Activated CD4-positive, alpha-beta memory T cell treated with anti-CD3 and anti-CD28 coated beads, Interleukin-2, amount 10 ng/mL, durations not matched to agents 7 days and 5 days (primary cell): Measurements from ENCODE around the gene FTO. TPM values are rescaled to one million over a fixed set of nuclear protein-coding genes. Genes with fewer than 3 reads are reported as not detected.

Experiments
- CTCF ChIA-PET: fragments of 350-600 bp; sonication (Branson Sonifier 250); formaldehyde crosslinking; loops from one replicate; lab custom pipeline; 2021; ENCODE audit warnings: antibody characterized with exemption, inconsistent platforms; lab: Charles Lee
- POLR2A ChIA-PET: fragments of 350-600 bp; sonication (Branson Sonifier 250); formaldehyde crosslinking; loops from one replicate; lab custom pipeline; 2021; ENCODE audit warnings: antibody characterized with exemption; lab: Charles Lee
- DNase-seq: peaks from one replicate; pipeline ENCODE4 v3.0.0-alpha.2; 2020
- H3K27ac Mint-ChIP-seq: one replicate; pipeline ENCODE4 v1.8.0; 2021; ENCODE audit warnings: mild to moderate bottlenecking, mixed read lengths
- H3K27me3 Mint-ChIP-seq: one replicate; pipeline ENCODE4 v1.8.0; 2021; ENCODE audit warnings: mixed read lengths
- H3K36me3 Mint-ChIP-seq: one replicate; pipeline ENCODE4 v1.8.0; 2021; ENCODE audit warnings: low read depth, mixed read lengths
- H3K4me1 Mint-ChIP-seq: one replicate; pipeline ENCODE4 v1.8.0; 2021; ENCODE audit warnings: mixed read lengths
- H3K4me3 Mint-ChIP-seq: one replicate; pipeline ENCODE4 v1.8.0; 2021; ENCODE audit warnings: mild to moderate bottlenecking, mixed read lengths
- H3K9me3 Mint-ChIP-seq: one replicate; pipeline ENCODE4 v1.8.0; 2021; ENCODE audit warnings: mixed read lengths
- total RNA-seq, 2 experiments: library from RNA; stranded (reverse); gene quantifications; one replicate each; pipeline ENCODE4 v1.2.3, GENCODE V29; 2021

FTO gene
- total RNA-seq, 2 experiments from 2014 or later, result 48.1 to 48.5 TPM

DNA sequence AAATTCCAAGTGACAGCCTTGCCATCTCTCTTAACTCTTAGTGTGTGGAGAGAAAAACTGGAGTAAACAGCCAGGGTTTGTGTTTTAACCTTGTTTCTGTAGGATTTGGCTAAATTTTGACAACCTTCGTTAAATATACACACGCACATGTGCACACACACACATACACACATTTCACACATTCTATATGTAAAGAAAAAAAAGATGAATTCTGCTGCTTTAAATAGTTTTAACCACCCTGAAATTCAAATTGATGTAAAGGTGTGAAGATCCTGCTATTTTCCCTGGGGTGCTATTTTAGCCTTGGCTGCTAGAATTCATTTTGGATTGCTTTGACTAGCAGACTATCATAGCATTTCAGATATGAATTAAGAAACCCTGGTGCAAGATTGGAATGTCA is 191.9 kb downstream of the FTO start:
- H3K9me3 Mint-ChIP-seq, result no peaks in the 10 kb centered on the region
- ChIA-PET POLR2A (no interaction called here), CTCF (no interaction called here)

GRCh38 chr16:53896722-53897121 is 192.8 kb downstream of the FTO start:
- ChIA-PET CTCF (no interaction called here), POLR2A (no interaction called here)
- no peaks in the 10 kb centered on the region for H3K9me3 Mint-ChIP-seq
- DNase-seq, result no peak
- no peak overlapping the region for H3K27ac Mint-ChIP-seq
- H3K36me3 Mint-ChIP-seq, result peaks cover 9% of the 10 kb centered on the region
- H3K27me3 Mint-ChIP-seq, result no peaks in the 10 kb centered on the region
- H3K4me1 Mint-ChIP-seq, result peaks cover 28% of the 10 kb centered on the region
- H3K4me3 Mint-ChIP-seq, result no peak overlapping the region

More for the DNA sequence above, 191.9 kb downstream of the FTO start:
- peaks cover 30% of the 10 kb centered on the region for H3K4me1 Mint-ChIP-seq
- H3K27ac Mint-ChIP-seq, result no peak overlapping the region
- H3K36me3 Mint-ChIP-seq, result peaks cover 6% of the 10 kb centered on the region
- no peaks in the 10 kb centered on the region for H3K27me3 Mint-ChIP-seq
- no peak for DNase-seq
- H3K4me3 Mint-ChIP-seq, result no peak overlapping the region

GRCh38 chr16:53898993-53899392 is 195.0 kb downstream of the FTO start:
- no peak overlapping the region for H3K27ac Mint-ChIP-seq
- peaks cover 9% of the 10 kb centered on the region for H3K4me1 Mint-ChIP-seq
- ChIA-PET POLR2A (no interaction called here), CTCF (interaction anchor here (1.4 kb wide), 1 partner anchor 11 kb away, joined by 3 read pairs; no protein-coding TSS in a partner anchor)
- no peak for DNase-seq
- H3K36me3 Mint-ChIP-seq, result peaks cover 10% of the 10 kb centered on the region
- H3K9me3 Mint-ChIP-seq, result no peaks in the 10 kb centered on the region
- H3K4me3 Mint-ChIP-seq, result no peak overlapping the region
- H3K27me3 Mint-ChIP-seq, result no peaks in the 10 kb centered on the region

- Mint-ChIP-seq H3K27me3 (no peaks in the 10 kb centered on the region), H3K4me3 (no peak overlapping the region), H3K9me3 (no peaks in the 10 kb centered on the region), H3K27ac (no peak overlapping the region), H3K4me1 (peaks cover 5% of the 10 kb centered on the region), H3K36me3 (peaks cover 7% of the 10 kb centered on the region)
- POLR2A ChIA-PET, result no interaction called here
- CTCF ChIA-PET, result interaction anchor here (0.6 to 1.4 kb wide), 2 partner anchors 12 to 37 kb away, joined by 3 read pairs; no protein-coding TSS in a partner anchor
- DNase-seq, result no peak
Observed at GRCh38 chr16:53899431-53899830, 195.5 kb downstream of the FTO start.

GRCh38 chr16:53900667-53901066 is 196.7 kb downstream of the FTO start:
- POLR2A ChIA-PET, result no interaction called here
- H3K27ac Mint-ChIP-seq, result no peak overlapping the region
- no peak overlapping the region for H3K4me3 Mint-ChIP-seq
- H3K4me1 Mint-ChIP-seq, result peaks cover 10% of the 10 kb centered on the region
- no peaks in the 10 kb centered on the region for H3K9me3 Mint-ChIP-seq
- peaks cover 7% of the 10 kb centered on the region for H3K36me3 Mint-ChIP-seq
- CTCF ChIA-PET, result interaction anchor here (0.7 kb wide), 1 partner anchor 850 kb away, joined by 4 read pairs; no protein-coding TSS in a partner anchor
- H3K27me3 Mint-ChIP-seq, result no peaks in the 10 kb centered on the region
- no peak for DNase-seq

DNA sequence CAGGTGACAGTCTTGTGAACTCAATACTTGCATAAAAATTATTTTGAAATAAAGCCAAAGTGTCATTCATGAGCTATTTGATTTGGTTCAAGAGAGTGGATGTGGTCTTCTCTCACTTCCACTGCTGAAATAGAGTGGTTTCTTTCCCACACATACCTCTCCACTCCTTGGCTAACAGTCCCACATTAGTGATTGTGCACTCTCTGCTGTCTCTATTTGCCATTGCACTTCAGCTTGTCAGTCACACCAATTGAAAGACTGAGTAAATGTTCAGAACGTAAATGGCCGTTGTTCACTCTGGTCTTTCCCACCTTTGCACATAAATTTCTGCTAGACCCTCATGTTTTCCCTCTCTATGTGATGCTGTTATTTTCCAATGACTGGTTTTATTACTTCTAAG is 197.5 kb downstream of the FTO start:
- ChIA-PET POLR2A (no interaction called here), CTCF (no interaction called here)
- no peaks in the 10 kb centered on the region for H3K9me3 Mint-ChIP-seq
- H3K4me1 Mint-ChIP-seq, result peaks cover 10% of the 10 kb centered on the region
- peaks cover 7% of the 10 kb centered on the region for H3K36me3 Mint-ChIP-seq
- no peak for DNase-seq
- no peak overlapping the region for H3K27ac Mint-ChIP-seq
- no peak overlapping the region for H3K4me3 Mint-ChIP-seq
- H3K27me3 Mint-ChIP-seq, result no peaks in the 10 kb centered on the region

- Mint-ChIP-seq H3K9me3 (no peaks in the 10 kb centered on the region), H3K4me3 (no peak overlapping the region), H3K36me3 (peaks cover 13% of the 10 kb centered on the region), H3K4me1 (peaks cover 9% of the 10 kb centered on the region), H3K27me3 (no peaks in the 10 kb centered on the region), H3K27ac (no peak overlapping the region)
- ChIA-PET CTCF (no interaction called here), POLR2A (no interaction called here)
- DNase-seq, result no peak
Observed at GRCh38 chr16:53904533-53904932, 200.6 kb downstream of the FTO start.

DNA sequence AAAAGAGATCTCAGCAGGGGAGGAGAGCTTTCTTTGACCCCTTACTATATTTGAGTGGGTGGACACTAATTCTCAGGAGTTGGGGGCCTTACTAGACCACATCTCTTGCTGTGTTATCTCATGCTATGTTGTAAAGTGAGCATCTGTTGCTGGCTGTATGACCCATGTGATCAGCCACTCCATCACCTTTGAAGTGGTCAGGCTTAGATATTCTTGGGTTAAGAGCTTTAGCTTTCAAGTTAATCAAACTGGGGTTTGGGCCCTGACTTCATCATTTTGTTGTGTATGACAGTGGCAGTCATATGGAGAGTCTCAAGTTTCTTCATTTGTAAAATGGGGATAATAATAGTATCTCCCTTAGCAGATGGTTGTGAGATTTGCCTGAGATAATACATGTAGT is 201.1 kb downstream of the FTO start:
- ChIA-PET POLR2A (no interaction called here), CTCF (no interaction called here)
- H3K36me3 Mint-ChIP-seq, result peaks cover 13% of the 10 kb centered on the region
- no peak overlapping the region for H3K27ac Mint-ChIP-seq
- peaks cover 8% of the 10 kb centered on the region for H3K4me1 Mint-ChIP-seq
- H3K9me3 Mint-ChIP-seq, result no peaks in the 10 kb centered on the region
- H3K4me3 Mint-ChIP-seq, result no peak overlapping the region
- no peaks in the 10 kb centered on the region for H3K27me3 Mint-ChIP-seq
- no peak for DNase-seq

DNA sequence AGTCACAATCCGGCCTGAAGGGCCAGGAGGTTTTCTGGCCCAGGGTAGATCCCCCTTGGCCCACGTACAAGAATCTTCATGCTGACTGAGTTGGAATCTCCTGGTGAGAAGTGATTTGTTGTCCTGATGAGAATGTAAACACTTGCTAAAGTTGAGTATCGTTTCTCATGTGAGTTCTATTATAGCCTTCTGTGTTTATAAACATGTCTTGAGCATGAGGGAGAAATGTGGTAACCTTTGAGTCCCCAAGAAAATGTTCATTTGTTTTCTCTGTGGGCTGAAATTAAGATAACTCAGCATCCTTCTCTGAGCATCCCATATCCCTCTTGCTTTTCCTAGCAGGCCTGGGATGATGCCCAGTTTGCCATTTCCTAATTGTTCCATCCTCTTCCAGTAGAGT is 204.8 kb downstream of the FTO start:
- POLR2A ChIA-PET, result no interaction called here
- H3K4me1 Mint-ChIP-seq, result peaks cover 5% of the 10 kb centered on the region
- no peak for DNase-seq
- H3K27ac Mint-ChIP-seq, result no peak overlapping the region
- H3K4me3 Mint-ChIP-seq, result no peak overlapping the region
- H3K9me3 Mint-ChIP-seq, result no peaks in the 10 kb centered on the region
- no peaks in the 10 kb centered on the region for H3K27me3 Mint-ChIP-seq
- CTCF ChIA-PET, result no interaction called here
- peaks cover 6% of the 10 kb centered on the region for H3K36me3 Mint-ChIP-seq

DNA sequence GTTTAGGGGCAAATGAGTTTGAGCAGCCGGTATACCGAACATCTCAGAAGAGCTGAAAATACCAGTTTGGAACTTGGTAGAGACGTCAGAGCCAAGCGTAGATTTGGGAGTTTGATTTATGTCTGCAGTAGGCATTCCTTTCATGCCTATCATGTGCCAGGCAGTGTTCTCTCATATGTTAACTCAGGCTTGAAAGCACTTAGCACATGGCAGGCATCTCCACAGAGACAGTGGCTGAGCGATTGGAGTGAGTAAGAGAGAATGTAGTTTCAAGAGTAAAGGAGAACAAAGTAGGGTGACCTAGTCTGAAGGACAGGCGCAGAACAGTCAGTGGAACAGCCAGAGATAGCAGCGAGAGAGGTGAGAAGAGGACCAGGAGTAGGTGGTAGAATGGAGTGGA is 207.0 kb downstream of the FTO start:
- no peak overlapping the region for H3K27ac Mint-ChIP-seq
- no peaks in the 10 kb centered on the region for H3K9me3 Mint-ChIP-seq
- POLR2A ChIA-PET, result no interaction called here
- no peaks in the 10 kb centered on the region for H3K27me3 Mint-ChIP-seq
- peaks cover 8% of the 10 kb centered on the region for H3K36me3 Mint-ChIP-seq
- H3K4me3 Mint-ChIP-seq, result no peak overlapping the region
- H3K4me1 Mint-ChIP-seq, result peaks cover 4% of the 10 kb centered on the region
- DNase-seq, result no peak
- CTCF ChIA-PET, result no interaction called here

DNA sequence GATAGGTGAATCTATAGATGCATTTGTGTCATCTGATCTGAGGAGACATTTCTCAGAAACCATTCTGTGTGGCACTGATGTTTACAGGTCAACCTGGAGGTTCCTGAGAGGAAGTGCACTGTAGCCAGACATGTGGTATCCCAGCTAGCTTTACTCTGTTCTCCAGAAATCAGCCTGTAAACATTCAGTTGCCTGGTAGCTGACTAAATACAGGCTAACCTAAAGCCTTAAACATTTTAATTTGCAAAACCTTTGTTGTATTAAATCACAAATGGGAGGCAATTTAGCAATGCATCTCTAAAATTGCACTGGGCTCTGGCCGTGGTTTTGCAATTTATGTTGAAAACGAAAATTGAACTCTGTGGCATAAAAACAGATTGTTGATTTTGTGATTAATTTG is 207.6 kb downstream of the FTO start:
- Mint-ChIP-seq H3K36me3 (peaks cover 8% of the 10 kb centered on the region), H3K9me3 (no peaks in the 10 kb centered on the region), H3K27ac (no peak overlapping the region), H3K27me3 (no peaks in the 10 kb centered on the region), H3K4me1 (peaks cover 4% of the 10 kb centered on the region), H3K4me3 (peak overlapping the region; percentile 2)
- DNase-seq, result peak; percentile 21
- POLR2A ChIA-PET, result no interaction called here
- CTCF ChIA-PET, result interaction anchor here (2.1 kb wide), 1 partner anchor 20 kb away, joined by 14 read pairs; no protein-coding TSS in a partner anchor

- Mint-ChIP-seq H3K36me3 (peaks cover 8% of the 10 kb centered on the region), H3K4me3 (peak overlapping the region; percentile 2), H3K27me3 (no peaks in the 10 kb centered on the region), H3K27ac (no peak overlapping the region), H3K4me1 (peaks cover 4% of the 10 kb centered on the region), H3K9me3 (no peaks in the 10 kb centered on the region)
- ChIA-PET CTCF (interaction anchor here (2.1 kb wide), 1 partner anchor 21 kb away, joined by 14 read pairs; no protein-coding TSS in a partner anchor), POLR2A (no interaction called here)
- peak; percentile 67 for DNase-seq
Observed at GRCh38 chr16:53912155-53912554, 208.2 kb downstream of the FTO start.

DNA sequence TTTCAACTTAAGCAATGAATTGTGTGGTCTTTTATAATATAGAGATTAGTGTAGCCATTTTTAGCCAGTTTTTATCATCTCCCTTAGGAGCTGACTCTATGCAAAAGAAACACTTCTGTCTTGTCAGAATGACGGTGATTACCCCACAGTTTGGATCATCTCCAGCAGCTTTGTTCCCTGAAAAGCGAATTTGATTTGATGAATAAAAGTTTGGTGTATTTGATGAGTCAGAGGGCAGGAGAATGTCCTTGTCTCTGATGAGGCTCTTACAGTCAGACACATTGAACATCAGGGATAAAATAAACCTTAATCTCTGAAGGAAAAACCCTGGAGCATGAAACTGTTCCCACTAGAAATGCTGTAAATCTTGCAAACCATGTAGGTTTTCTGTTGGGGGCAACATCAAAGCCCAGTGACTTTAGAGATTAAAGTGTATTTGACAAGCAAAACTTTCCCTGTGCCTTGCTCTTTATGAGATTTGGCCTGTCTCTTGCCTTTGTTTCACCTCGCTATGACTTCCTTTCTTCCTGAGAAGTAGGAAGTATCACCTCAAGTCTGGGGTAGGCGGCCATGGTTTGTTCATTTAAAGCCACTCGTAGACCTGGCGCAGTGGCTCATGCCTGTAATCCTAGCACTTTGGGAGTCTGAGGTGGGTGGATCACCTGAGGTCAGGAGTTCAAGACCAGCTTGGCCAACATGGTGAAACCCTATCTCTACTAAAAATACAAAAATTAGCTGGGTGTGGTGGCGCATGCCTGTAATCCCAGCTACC is 209.3 kb downstream of the FTO start:
- Mint-ChIP-seq H3K9me3 (no peaks in the 10 kb centered on the region), H3K36me3 (peaks cover 8% of the 10 kb centered on the region), H3K27ac (no peak overlapping the region), H3K4me1 (peaks cover 4% of the 10 kb centered on the region), H3K27me3 (no peaks in the 10 kb centered on the region), H3K4me3 (no peak overlapping the region)
- CTCF ChIA-PET, result interaction anchor here (2.1 kb wide), 1 partner anchor 22 kb away, joined by 14 read pairs; no protein-coding TSS in a partner anchor
- POLR2A ChIA-PET, result interaction anchor here (0.7 kb wide), 1 partner anchor 10 kb away, joined by 3 read pairs; no protein-coding TSS in a partner anchor
- peak; percentile 18 for DNase-seq
